NCI-H128 (cell line): ENCODE data around the gene OR2T3.
"Not testable (repeated sequence)": the region's sequence is repeated elsewhere in the genome, so short reads cannot be mapped to it uniquely, and the experiment has no call there.

Experiments used
- DNase-seq: peaks from one replicate; lab custom pipeline; 2025; ENCODE audit not compliant: unreplicated experiment; lab: John Stamatoyannopoulos, UW

Gene OR2T3

DNA sequence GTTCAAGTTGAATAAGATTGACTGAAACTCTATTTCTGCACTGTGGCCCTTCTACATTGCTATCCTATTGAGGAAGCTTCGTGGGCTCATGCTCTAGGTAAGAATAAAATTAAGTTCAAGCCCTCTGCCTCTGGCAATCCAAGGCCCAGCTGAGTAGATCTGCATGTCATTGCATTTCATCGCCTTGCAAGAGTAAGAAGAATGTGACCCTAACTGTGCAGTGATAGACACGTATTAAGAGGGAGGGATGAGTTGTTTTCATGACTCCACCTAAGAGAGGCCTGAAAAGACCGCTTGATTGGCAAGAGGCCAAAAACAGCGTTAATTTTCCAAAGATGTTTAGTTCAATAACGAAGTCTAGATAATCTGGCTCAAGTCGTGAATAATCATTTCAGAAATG lies 14.0 kb upstream of the OR2T3 start:
- DNase-seq: not testable (repeated sequence)

GRCh38 chr1:248471154-248471553 lies 2.0 kb upstream of the OR2T3 start:
- no peak for DNase-seq

- not testable (repeated sequence) for DNase-seq
Measured at GRCh38 chr1:248472111-248472510, 1.0 kb upstream of the OR2T3 start.

- not testable (repeated sequence) for DNase-seq
Measured at GRCh38 chr1:248475660-248476059, 2.5 kb downstream of the OR2T3 start.

DNA sequence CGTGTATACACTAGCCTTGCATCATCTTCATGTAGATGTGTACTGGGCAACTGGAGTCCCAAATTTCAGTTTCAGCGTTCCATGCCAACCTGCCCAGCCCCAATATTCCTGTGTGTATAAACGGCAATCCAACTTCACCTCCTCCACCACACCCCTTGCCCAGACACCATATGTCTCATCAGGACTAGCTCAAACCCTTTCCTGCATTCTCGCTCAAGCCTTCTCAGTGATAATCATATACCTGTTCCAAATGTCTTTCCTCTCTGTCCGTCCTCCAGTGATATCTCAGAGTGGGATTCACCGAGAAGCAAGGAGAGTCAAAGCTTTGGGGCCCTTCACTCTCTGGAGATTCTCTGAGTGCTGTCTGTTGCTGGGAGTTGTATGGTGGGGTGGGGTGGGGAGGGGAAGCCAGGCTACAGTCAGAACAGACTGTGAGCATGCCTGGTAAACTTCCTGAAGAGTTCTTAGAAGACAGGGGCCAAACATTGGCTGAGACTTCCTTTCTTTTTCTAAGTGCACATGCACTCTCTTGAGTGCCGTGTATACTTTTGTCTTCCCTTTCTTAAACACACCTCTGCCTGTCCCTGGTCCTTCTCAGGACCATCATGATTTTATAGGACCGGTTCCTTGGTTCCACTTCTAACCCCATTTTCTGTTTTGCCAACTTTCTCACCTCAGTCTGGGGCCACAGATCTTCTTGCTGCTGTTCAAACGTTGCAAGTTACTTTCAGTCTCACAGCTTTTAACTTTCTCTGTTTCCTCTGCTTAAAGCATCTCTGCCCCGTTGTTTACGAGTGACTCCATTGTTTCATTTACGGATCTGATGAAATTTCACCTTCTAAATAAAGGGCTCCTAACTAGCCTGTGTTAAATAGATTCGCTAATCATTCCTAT lies 8.8 kb downstream of the OR2T3 start:
- DNase-seq: not testable (repeated sequence)

DNA sequence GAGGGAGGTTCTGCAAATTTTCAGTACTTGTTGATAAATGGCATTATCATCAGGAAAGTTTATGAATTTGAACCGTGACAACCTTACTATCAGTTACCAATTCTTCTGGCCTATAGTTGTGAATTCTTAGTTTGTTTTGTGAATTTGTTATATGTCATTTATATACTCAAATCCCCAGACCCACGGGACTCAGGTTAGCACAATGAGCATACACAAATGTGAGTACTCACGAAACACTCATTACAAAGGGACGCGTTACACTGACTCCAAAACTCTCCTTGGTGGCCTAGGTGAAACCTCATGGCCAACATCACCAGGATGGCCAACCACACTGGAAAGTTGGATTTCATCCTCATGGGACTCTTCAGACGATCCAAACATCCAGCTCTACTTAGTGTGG lies 15.1 kb downstream of the OR2T3 start, which contains the start of gene OR2T5:
Gene OR2T5, plus strand, starts transcription at position 301 of the 400 bp plus-strand sequence. Its CDS starts 0 bp downstream, at position 301.
- DNase-seq: not testable (repeated sequence)

DNA sequence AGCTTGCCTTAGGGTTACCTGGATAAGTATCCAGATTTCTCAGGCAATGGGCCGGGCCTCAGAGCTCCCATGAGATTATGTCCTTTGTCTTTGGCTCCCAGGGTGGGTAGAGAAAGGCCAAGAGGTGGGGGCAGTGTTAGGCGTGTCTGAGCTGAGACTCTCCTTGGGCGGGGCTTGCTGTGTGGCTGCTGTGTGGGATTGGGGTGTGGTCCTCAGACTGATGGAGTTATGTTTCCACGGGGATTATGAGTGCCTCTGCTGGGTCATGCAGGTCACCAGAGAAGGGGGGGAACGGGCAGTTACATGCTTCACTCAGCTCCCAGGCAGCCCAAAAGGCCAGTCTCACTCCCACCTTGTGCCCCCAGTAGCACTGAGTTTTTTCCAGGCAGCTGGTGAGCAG lies 23.5 kb downstream of the OR2T3 start:
- DNase-seq: not testable (repeated sequence)

- DNase-seq: not testable (repeated sequence)
Measured at GRCh38 chr1:248500305-248501035, 27.3 kb downstream of the OR2T3 start.

- not testable (repeated sequence) for DNase-seq
Measured at GRCh38 chr1:248507773-248508172, 34.6 kb downstream of the OR2T3 start, which contains the start of gene OR2G6. OR2G6 (plus strand) TSS chr1:248508073; CDS start chr1:248521647, 13,574 bp downstream.

DNA sequence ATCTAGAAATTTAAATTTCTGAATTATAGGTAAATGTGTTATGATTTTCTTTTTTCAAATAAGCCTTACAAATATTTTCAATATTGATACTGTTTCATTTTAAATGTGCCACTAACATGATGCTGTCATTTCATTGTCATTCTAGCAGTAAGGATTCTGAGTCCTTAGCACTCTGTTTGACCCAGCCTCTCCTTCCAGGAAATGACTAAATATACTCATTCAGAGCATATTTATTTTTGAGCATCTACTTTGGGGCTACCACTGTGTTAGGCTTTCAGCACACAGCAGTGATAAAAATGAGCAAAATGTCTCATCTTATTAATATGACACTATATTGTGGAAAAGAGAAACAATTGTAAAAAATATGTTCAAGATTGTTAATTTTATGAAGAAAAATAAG lies 37.1 kb downstream of the OR2T3 start:
- not testable (repeated sequence) for DNase-seq

GRCh38 chr1:248521856-248522255 lies 48.7 kb downstream of the OR2T3 start:
- DNase-seq: no peak
